OCI-LY1 (cell line): ENCODE results near the gene SYT2.

Source experiments
- CTCF ChIP-seq: fragments of 200-600 bp; sonication (generic), shearing (Covaris generic); IDR thresholded peaks from 2 replicates; pipeline ENCODE4 v1.5.1; 2017; ENCODE audit warnings: mild to moderate bottlenecking, antibody characterized with exemption, low read length, moderate library complexity, mixed read lengths
- EZH2 ChIP-seq: fragments of 200-600 bp; sonication (generic), shearing (Covaris generic); IDR thresholded peaks from 2 replicates; pipeline ENCODE4 v1.8.0; 2017; ENCODE audit warnings: borderline replicate concordance, mixed run types, mild to moderate bottlenecking, antibody characterized with exemption, low read length, moderate library complexity, mixed read lengths

GRCh38 chr1:202569393-202570322 lies 140.6 kb downstream of the SYT2 start:
- TF ChIP-seq CTCF (no peak), EZH2 (no peak)
